ENCODE measurements around the gene CDH15.

Gene CDH15

GRCh38 chr16:89140981-89141883 is 30.3 kb upstream of the CDH15 start:
- no peak for DNase-seq

- no peak for DNase-seq
These were observed 29.7 kb upstream of the CDH15 start for GRCh38 chr16:89141884-89142267.

GRCh38 chr16:89142474-89143195 is 28.9 kb upstream of the CDH15 start:
- no peak for DNase-seq

GRCh38 chr16:89143201-89143741 is 28.3 kb upstream of the CDH15 start:
- no peak for DNase-seq

- no peak for DNase-seq
These were observed 27.5 kb upstream of the CDH15 start for GRCh38 chr16:89143911-89144675.

GRCh38 chr16:89144681-89145080 is 26.9 kb upstream of the CDH15 start:
- no peak for DNase-seq

GRCh38 chr16:89145406-89146161 is 26.0 kb upstream of the CDH15 start:
- no peak for DNase-seq

- DNase-seq: no peak
These were observed 25.1 kb upstream of the CDH15 start for GRCh38 chr16:89146211-89147005.

- no peak for DNase-seq
These were observed 24.3 kb upstream of the CDH15 start for GRCh38 chr16:89147085-89147817.

- DNase-seq: no peak
These were observed 22.2 kb upstream of the CDH15 start for GRCh38 chr16:89149386-89149785.

GRCh38 chr16:89150090-89150835 is 21.3 kb upstream of the CDH15 start:
- no peak for DNase-seq

GRCh38 chr16:89150981-89151380 is 20.6 kb upstream of the CDH15 start:
- DNase-seq: no peak

- no peak for DNase-seq
These were observed 18.5 kb upstream of the CDH15 start for GRCh38 chr16:89152831-89153700.

- peak; percentile 72 for DNase-seq
These were observed 17.7 kb upstream of the CDH15 start for GRCh38 chr16:89153848-89154271.

GRCh38 chr16:89154390-89155183 is 17.0 kb upstream of the CDH15 start:
- DNase-seq: no peak

- peak; percentile 79 for DNase-seq
These were observed 16.3 kb upstream of the CDH15 start for GRCh38 chr16:89155184-89155679.

GRCh38 chr16:89155851-89156739 is 15.5 kb upstream of the CDH15 start:
- DNase-seq: no peak

Measured in islet precursor cell (in vitro differentiated cells).